Stimulated activated CD8-positive, alpha-beta memory T cell treated with anti-CD3 and anti-CD28 coated beads, Interleukin-15, amount 100 ng/mL, for 48 hours (primary cell): ENCODE results near the gene C17orf58.
"Not testable (repeated sequence)": the region's sequence is repeated elsewhere in the genome, so short reads cannot be mapped to it uniquely, and the experiment has no call there.

Experiments
- DNase-seq, 2 donors: peaks; one replicate each; pipeline ENCODE4 v3.0.0-alpha.2; 2020; ENCODE audit warnings: low read depth in 2 of 2

Gene C17orf58

GRCh38 chr17:68004201-68004600 lies 7.9 kb upstream of the C17orf58 start:
- no peak for DNase-seq

GRCh38 chr17:67999291-67999911 lies 3.1 kb upstream of the C17orf58 start:
- no peak for DNase-seq

GRCh38 chr17:67998466-67998865 lies 2.2 kb upstream of the C17orf58 start:
- DNase-seq = no peak

GRCh38 chr17:67995570-67996263 lies 552 bp downstream of the C17orf58 start:
- DNase-seq = no peak

GRCh38 chr17:67994817-67995569 lies 1.3 kb downstream of the C17orf58 start:
- DNase-seq = no peak

- no peak for DNase-seq
These were observed 2.3 kb downstream of the C17orf58 start for GRCh38 chr17:67993998-67994361.

GRCh38 chr17:67993153-67993997 lies 2.9 kb downstream of the C17orf58 start:
- peak; percentile 64 to 73 for DNase-seq

- DNase-seq = no peak
These were observed 3.6 kb downstream of the C17orf58 start for GRCh38 chr17:67992548-67993152.

GRCh38 chr17:67990909-67991308 lies 5.4 kb downstream of the C17orf58 start:
- no peak for DNase-seq

- no peak for DNase-seq
These were observed 12.9 kb downstream of the C17orf58 start for GRCh38 chr17:67983383-67983688.

GRCh38 chr17:67982686-67983382 lies 13.4 kb downstream of the C17orf58 start:
- no peak for DNase-seq

GRCh38 chr17:67982034-67982640 lies 14.1 kb downstream of the C17orf58 start:
- no peak for DNase-seq

GRCh38 chr17:67980883-67981282 lies 15.4 kb downstream of the C17orf58 start:
- not testable (repeated sequence) for DNase-seq

GRCh38 chr17:67980456-67980855 lies 15.8 kb downstream of the C17orf58 start:
- DNase-seq = no peak

- not testable (repeated sequence) for DNase-seq
These were observed 20.0 kb downstream of the C17orf58 start for GRCh38 chr17:67976306-67976705.

- no peak for DNase-seq
These were observed 21.6 kb downstream of the C17orf58 start for GRCh38 chr17:67974598-67975066.

GRCh38 chr17:67974185-67974584 lies 22.1 kb downstream of the C17orf58 start:
- DNase-seq = no peak

GRCh38 chr17:67970783-67971182 lies 25.5 kb downstream of the C17orf58 start:
- DNase-seq = no peak

GRCh38 chr17:67963145-67963572 lies 33.1 kb downstream of the C17orf58 start:
- DNase-seq = peak; percentile 21 to 45

- DNase-seq = not testable (repeated sequence)
These were observed 34.1 kb downstream of the C17orf58 start for GRCh38 chr17:67962156-67962555.
